MM.1S (cell line): ENCODE results near the gene INSC.

Experiments used
- EZH2 ChIP-seq: fragments of 300-600 bp; sonication (generic); optimal IDR thresholded peaks from 2 replicates; pipeline ENCODE3; 2017; ENCODE audit warnings: low read depth, mild to moderate bottlenecking, antibody characterized with exemption, low read length, mixed read lengths
- EZH2phosphoT487 ChIP-seq: fragments of 300-600 bp; sonication (generic); IDR thresholded peaks from 2 replicates; pipeline ENCODE4 v1.6.1; 2018; ENCODE audit warnings: antibody characterized with exemption, low read length
- TF ChIP-seq, protein P1 (sequence below): fragments of 300-600 bp; sonication (generic); IDR thresholded peaks from 2 replicates; pipeline ENCODE4 v1.5.1; 2016; ENCODE audit warnings: antibody characterized with exemption, low read length, mixed read lengths

DNA sequence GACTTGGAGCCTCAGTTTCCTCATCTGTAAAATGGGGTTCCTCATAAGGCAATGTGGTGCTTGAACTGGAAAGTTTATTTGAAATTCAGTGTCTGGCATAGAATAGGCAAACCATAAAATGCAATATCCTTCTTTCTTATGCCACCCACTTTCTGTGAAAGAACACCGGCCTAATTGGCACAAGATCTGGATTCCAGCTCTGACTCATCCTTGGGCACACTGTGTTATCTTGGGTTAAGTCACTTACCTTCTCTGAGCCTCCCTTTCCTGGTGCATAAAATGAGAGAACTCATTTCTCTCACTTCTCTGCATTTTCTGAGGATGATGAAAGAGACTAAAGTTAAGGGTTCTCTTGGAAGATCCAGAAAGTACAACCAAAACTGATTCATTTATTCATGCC, 5.1 kb downstream of the INSC start:
- TF ChIP-seq, protein P1, sequence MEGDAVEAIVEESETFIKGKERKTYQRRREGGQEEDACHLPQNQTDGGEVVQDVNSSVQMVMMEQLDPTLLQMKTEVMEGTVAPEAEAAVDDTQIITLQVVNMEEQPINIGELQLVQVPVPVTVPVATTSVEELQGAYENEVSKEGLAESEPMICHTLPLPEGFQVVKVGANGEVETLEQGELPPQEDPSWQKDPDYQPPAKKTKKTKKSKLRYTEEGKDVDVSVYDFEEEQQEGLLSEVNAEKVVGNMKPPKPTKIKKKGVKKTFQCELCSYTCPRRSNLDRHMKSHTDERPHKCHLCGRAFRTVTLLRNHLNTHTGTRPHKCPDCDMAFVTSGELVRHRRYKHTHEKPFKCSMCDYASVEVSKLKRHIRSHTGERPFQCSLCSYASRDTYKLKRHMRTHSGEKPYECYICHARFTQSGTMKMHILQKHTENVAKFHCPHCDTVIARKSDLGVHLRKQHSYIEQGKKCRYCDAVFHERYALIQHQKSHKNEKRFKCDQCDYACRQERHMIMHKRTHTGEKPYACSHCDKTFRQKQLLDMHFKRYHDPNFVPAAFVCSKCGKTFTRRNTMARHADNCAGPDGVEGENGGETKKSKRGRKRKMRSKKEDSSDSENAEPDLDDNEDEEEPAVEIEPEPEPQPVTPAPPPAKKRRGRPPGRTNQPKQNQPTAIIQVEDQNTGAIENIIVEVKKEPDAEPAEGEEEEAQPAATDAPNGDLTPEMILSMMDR = no peak
- TF ChIP-seq EZH2phosphoT487 (no peak), EZH2 (no peak)
